Stimulated activated CD4-positive, alpha-beta T cell treated with anti-CD3 and anti-CD28 coated beads, Interleukin-2, amount 100 ng/mL, for 4 hours (primary cell): ENCODE results near the gene RBM44.
A peak's percentile ranks its signal among the peaks of the same experiment; 100 is the strongest.
"Not testable (repeated sequence)": the region's sequence is repeated elsewhere in the genome, so short reads cannot be mapped to it uniquely, and the experiment has no call there.

Experiments
- DNase-seq: peaks from one replicate; pipeline ENCODE4 v3.0.0-alpha.2; 2020; ENCODE audit warnings: low read depth

RBM44 gene

GRCh38 chr2:237798236-237799059, at the start of gene RBM44:
TSS of gene RBM44 (plus strand) at chr2:237798779. CDS start at chr2:237813610, 14,831 bp downstream.
- DNase-seq: no peak

- DNase-seq: no peak
Observed at GRCh38 chr2:237749002-237749401, 49.6 kb upstream of the RBM44 start.

GRCh38 chr2:237749961-237750360, 48.6 kb upstream of the RBM44 start:
- DNase-seq: no peak

DNA sequence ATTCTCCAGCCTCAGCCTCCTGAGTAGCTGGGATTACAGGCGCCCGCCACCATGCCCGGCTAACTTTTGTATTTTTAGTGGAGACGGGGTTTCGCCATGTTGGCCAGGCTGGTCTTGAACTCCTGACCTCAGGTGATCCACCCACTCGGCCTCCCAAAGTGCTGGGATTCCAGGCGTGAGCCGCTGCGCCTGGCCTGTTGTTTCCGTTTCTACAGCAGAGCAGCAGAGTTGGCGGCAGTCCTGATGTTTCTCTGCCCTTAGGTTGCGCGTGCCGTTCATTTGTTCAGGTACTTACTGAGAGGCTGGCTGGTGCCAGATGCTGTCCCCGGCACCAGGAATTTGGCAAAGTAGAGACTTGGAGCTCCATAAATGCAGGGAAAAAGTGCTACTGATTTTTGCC, 48.1 kb upstream of the RBM44 start:
- DNase-seq: not testable (repeated sequence)

GRCh38 chr2:237752761-237753165, 45.8 kb upstream of the RBM44 start:
- DNase-seq: no peak

DNA sequence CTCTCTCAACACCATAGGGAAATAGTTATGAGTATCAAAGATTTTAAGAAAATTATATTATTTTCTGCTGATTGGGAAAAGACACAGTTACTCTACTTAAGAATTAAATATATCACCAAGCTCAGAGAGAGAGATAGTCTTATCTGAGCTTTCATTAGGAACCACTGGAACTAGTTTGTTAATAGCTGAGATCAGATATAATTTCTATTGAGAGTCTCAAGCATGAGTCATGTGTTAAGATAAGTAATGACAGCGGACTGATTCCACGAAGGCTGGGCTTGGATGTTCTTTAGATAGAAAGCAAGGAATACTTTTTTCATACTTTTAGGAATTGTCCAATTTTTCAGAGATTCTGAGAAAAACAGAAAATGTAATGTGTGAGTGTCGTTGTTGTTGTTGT, 44.4 kb upstream of the RBM44 start:
- DNase-seq: no peak

DNA sequence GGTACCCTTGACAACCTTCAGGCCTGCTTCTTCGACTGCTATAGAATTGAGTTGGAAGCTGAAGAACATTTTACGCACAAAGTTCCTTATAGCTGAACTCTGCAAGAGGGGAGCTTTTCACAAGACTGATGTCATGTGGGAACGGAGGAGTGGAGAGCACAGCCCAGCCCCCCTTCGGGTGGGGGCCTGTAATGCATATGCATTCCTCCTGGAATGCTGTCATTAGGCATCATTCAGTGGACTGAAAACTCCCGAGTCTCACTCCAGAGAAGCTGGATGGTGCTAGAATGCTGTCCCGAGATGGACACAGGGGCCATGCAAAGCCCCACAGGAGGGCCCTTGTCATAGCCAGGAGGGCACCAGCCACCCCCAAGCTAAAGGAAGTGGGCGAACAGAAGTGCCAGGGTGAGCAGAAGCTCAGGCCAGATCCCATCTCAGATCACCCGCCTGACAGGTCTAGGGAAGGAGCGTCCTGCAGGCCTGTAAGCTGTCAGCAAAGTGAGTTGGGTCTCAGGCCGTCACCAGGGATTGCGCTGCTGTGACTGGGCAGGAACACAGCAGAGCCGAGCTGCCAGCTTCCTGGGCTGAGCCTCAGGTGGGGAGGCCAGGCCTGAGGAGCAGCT, 43.8 kb upstream of the RBM44 start:
- no peak for DNase-seq

DNA sequence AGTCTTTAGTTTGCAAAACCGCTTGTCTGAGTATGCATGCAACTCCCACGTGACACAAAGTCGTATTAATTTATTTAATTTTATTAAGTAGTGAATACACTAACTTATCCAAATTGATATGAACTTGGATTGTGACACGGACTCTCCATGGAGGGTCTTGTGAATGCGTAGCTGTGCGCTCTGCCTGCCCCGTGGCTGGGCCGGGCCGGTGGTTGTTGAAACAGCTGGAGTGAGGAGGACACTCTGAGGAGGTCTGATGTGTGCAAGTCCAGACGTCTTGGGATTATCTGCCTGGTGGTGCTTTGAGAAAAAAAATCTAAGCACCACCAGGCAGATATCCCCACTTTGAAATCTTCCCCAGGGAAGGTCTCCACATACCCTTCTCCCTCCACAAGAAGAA, 41.0 kb upstream of the RBM44 start:
- no peak for DNase-seq

DNA sequence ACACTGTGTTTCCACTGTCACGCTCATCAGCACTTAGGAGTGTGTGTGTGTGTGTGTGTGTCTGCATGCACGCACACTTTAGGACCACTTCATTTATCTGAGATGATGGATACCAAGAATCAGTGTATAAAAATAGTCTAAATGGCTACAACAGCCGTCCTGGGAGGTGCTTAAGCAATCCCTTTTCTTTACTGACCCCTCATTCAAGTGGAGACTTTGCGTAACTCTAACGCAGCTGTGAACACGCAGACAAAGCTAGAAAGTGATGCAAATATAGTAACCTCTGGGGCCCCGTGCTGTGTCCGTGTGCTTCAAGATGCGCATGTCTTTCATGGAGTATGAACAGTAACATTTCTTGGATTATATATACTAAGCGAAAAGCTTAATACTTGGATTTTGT, 40.4 kb upstream of the RBM44 start:
- no peak for DNase-seq

GRCh38 chr2:237759176-237759575, 39.4 kb upstream of the RBM44 start:
- DNase-seq: no peak

DNA sequence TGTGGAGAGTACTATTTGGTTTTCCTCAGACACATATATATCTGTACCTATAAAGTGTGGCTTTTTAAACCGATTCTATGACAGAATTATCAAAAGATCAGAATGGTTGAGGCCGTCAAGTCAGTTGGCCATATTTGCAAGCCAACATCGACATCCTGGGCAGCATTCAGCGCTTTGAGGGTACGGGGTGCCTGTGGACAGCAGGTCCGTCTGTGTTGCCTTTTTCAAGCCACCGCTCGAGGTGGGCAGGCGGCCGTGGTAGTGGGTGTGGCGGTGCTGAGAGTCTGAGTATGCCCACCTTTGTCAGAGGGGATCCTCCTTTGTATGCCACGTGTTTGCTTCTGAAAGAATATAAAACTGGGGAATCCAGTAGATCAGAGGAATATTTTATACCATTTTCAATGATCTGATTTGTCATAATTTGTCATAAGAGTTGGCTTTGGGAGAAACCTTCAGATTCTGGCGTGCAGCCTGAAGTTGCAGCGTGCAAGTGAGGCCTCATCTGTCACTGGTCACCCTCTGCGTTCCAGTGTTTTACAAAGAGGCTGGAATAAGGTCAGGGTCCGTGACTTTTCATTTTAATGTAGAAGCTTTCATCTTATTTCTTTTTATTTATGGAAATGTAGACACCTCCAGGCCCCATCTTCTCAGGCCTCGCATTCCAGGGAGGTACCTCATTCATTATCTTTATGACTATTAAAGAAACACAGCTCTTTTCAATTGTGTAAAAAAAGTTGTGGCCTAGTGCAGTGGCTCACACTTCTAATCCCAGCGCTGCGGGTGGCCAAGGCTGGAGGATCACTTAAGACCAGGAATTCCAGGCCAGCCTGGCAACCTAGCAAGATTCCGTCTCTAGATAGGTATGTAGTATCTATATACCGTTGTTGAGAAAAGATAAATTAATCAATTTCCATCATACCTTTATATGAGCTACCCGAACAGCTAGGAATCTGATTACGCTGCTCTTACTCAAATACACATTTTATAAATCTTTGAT, 37.8 kb upstream of the RBM44 start:
- DNase-seq: no peak

DNA sequence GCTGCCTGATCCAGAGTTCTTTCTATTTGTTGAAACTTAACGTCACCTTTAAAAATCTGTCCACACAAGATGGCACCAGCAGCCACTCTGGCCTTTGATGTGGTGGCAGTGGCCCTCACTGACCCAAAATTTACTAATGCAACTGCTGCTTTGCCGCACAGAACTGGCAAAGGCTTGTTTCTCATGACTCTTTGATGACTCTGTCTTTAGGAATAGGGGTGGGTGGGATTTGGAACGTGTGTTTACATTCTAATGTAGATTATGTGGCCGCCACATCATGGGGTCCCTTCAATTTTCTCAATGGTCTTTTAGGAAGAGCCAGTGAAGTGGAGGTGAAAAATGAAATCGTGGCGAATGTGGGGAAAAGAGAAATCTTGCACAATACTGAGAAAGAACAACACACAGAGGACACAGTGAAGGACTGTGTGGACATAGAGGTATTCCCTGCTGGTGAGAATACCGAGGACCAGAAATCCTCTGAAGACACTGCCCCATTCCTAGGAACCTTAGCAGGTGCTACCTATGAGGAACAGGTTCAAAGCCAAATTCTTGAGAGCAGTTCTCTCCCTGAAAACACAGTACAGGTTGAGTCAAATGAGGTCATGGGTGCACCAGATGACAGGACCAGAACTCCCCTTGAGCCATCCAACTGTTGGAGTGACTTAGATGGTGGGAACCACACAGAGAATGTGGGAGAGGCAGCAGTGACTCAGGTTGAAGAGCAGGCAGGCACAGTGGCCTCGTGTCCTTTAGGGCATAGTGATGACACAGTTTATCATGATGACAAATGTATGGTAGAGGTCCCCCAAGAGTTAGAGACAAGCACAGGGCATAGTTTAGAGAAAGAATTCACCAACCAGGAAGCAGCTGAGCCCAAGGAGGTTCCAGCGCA, 36.0 kb upstream of the RBM44 start:
- not testable (repeated sequence) for DNase-seq

- no peak for DNase-seq
Observed at GRCh38 chr2:237763812-237764211, 34.8 kb upstream of the RBM44 start.

DNA sequence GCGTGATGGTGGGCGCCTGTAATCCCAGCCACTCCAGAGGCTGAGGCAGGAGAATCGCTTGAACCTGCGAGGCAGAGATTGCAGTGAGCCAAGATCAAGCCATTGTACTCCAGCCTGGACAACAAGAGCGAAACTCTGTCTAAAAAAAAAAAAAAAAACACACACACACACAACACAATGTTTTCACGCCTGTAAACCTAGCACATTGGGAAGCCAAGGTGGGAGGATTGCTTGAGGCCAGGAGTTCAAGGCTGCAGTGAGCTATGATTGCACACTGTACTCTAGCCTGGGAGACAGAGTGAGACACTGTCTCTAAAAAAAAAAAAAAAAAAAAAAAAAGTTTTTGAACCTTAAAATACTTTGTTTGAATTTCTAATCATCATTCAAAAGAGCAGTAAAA, 33.5 kb upstream of the RBM44 start:
- not testable (repeated sequence) for DNase-seq

GRCh38 chr2:237765875-237766274, 32.7 kb upstream of the RBM44 start:
- no peak for DNase-seq

GRCh38 chr2:237766340-237766739, 32.2 kb upstream of the RBM44 start:
- DNase-seq: no peak

DNA sequence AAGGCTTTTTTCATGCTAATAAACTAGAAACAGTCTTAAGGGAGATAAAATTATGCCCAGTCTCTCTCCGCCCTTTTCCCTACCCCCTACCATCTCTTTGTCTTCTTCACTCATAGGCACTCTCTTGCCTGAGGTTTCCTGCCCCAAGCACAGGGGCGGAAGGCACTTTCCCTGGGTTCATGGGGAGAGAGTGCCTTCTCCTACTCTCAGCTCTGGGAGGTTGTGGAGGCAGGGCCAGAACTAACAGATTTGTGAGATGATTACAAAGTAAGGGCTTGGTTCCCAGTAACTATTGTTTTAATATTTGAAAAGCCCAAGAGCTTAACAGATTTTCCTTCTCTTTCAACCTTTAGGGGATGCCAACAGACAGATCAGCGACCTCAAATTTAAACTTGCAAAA, 26.1 kb upstream of the RBM44 start:
- no peak for DNase-seq

GRCh38 chr2:237773826-237774225, 24.8 kb upstream of the RBM44 start:
- DNase-seq: no peak

- DNase-seq: peak; percentile 6
Observed at GRCh38 chr2:237774811-237775553, 23.6 kb upstream of the RBM44 start.

DNA sequence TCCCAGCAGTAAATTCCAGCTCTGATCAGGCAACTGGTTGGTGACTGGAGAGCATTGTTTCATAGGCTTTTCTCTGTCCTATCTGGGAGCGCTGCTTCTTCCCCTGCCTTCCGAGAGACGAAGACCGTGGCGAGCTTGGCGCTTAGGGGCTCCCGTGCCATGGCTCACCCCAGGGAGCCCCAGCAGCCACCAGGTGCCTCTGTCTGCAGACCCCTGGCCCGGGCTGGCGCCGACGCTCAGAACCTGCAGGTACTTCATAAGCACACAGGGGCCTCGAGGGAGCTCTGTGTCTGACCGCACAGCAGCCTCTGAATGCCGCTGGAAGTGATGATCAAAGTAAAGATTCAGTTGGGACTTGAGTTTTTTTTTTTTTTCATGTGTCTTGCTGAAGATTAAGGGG, 19.1 kb upstream of the RBM44 start:
- no peak for DNase-seq

DNA sequence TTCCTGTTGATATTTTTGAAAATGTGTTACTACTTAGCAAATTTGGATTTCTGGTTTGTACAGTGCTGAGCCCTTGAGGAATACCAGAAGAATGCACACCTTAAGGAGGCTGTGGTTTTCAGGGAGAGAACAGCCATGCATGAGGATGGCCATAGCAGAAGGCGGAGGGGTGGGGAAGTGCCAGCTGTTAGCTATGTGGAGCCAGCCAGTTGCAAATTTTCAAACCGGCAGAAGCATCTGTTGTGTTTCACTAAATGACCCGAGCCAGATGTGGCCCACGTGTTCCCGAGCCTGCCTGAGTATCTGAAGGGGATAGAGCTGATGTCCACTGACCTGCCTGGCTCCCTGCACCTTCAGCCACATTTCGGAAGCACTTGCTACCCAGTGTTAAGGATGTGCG, 16.4 kb upstream of the RBM44 start:
- no peak for DNase-seq
